NCI-H345 treated with DMSO at 0.1 percent for 48 hours (cell line): Measurements from ENCODE around the gene DNAJC28.

Experiments
- DNase-seq: peaks from one replicate; lab custom pipeline; 2025; ENCODE audit not compliant: unreplicated experiment; lab: John Stamatoyannopoulos, UW

Gene DNAJC28

DNA sequence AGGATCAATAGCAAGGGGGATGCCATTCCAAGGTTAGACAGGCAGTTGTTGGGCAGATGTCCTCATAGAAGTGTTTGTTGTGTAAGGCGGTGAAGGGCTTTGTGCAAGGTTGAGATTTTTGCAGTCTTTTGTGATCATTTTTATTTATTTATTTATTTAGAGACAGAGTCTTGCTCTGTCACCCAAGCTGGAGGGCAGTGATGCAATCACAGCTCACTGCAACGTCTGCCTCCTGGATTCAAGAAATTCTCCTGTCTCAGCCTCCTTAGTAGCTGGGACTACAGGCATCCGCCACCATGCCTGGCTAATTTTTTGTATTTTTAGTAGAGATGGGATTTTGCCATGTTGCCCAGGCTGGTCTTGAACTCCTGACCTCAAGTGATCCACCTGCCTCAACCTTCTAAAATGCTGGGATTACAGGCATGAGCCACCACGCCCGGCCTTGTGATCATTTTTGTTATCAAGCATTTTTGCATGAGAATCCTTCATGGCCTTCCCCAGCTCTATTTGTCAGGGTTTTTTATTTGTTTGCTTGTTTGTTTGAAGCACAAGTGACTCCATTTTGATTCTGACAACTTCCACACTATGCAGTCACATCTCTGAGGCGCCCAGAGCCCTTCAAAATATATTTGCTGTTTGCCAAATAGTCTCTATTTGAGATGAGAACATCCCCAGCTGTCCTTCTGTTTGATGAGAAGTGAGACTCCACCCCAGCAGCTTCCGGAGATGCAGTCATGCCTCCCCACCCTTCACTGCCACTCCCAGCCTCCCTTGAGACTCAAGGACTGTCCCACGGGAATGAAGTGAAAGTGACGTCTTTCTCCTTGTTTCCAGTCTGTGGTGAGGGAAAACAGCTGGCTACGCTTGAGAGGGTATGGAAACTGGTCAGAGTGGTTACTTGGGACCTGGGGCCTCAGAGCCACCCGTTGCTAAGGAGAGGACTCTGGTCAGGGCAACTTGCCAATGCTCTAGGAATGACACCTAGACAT is 49.7 kb downstream of the DNAJC28 start:
- peak; percentile 76 for DNase-seq
